HEK293T (cell line): ENCODE measurements around the gene REELD1.

Experiments
- CTCF ChIA-PET: fragments of 350-600 bp; formaldehyde crosslinking; extraction: SDS; loops from one replicate; lab custom pipeline; 2021; ENCODE audit warnings: antibody characterized with exemption, inconsistent platforms; lab: Yijun Ruan, JAX
- POLR2A ChIA-PET: fragments of 350-600 bp; formaldehyde crosslinking; extraction: SDS; loops from one replicate; lab custom pipeline; 2020; ENCODE audit warnings: antibody characterized with exemption, inconsistent platforms; lab: Yijun Ruan, JAX
- DNase-seq: peaks from one replicate; pipeline ENCODE4 v3.0.0; 2012; ENCODE audit warnings: mixed read lengths; ENCODE audit errors: extremely low spot score
- ARNT ChIP-seq: fragments of 450-650 bp; IDR thresholded peaks from 2 replicates; pipeline ENCODE4 v1.6.1; 2017; ENCODE audit warnings: mild to moderate bottlenecking
- BHLHE40 ChIP-seq: fragments of 450-650 bp; IDR thresholded peaks from 2 replicates; pipeline ENCODE4 v1.6.1; 2016; ENCODE audit warnings: mild to moderate bottlenecking, moderate library complexity, borderline replicate concordance
- CTBP1 ChIP-seq: fragments of 450-650 bp; IDR thresholded peaks from 2 replicates; pipeline ENCODE4 v1.6.1; 2016; ENCODE audit warnings: borderline replicate concordance
- ELF4 ChIP-seq: fragments of 450-650 bp; IDR thresholded peaks from 2 replicates; pipeline ENCODE4 v1.6.1; 2017; ENCODE audit warnings: antibody characterized with exemption
- FOXA1 ChIP-seq: fragments of 450-650 bp; IDR thresholded peaks from 2 replicates; pipeline ENCODE4 v1.6.1; 2016; ENCODE audit warnings: mild to moderate bottlenecking
- FOXK2 ChIP-seq: fragments of 450-650 bp; IDR thresholded peaks from 2 replicates; pipeline ENCODE4 v1.6.1; 2016; ENCODE audit warnings: mild to moderate bottlenecking
- FOXM1 ChIP-seq: fragments of 450-650 bp; IDR thresholded peaks from 2 replicates; pipeline ENCODE4 v1.6.1; 2017; ENCODE audit warnings: mild to moderate bottlenecking, borderline replicate concordance
- HDGF ChIP-seq: fragments of 450-650 bp; IDR thresholded peaks from 2 replicates; pipeline ENCODE4 v1.6.1; 2017; ENCODE audit warnings: antibody characterized with exemption, borderline replicate concordance
- L3MBTL2 ChIP-seq: fragments of 450-650 bp; conservative IDR thresholded peaks from 2 replicates; pipeline ENCODE4 v1.6.1; 2016; ENCODE audit warnings: mild to moderate bottlenecking
- LEF1 ChIP-seq: fragments of 450-650 bp; IDR thresholded peaks from 2 replicates; pipeline ENCODE4 v1.6.1; 2017; ENCODE audit warnings: mild to moderate bottlenecking, borderline replicate concordance
- NFRKB ChIP-seq: fragments of 450-650 bp; IDR thresholded peaks from 2 replicates; pipeline ENCODE4 v1.6.1; 2016; ENCODE audit warnings: mild to moderate bottlenecking, moderate library complexity
- PKNOX1 ChIP-seq: fragments of 450-650 bp; IDR thresholded peaks from 2 replicates; pipeline ENCODE4 v1.6.1; 2016
- SP1 ChIP-seq: fragments of 450-650 bp; IDR thresholded peaks from 2 replicates; pipeline ENCODE4 v1.6.1; 2017
- SUZ12 ChIP-seq: fragments of 450-650 bp; IDR thresholded peaks from 2 replicates; pipeline ENCODE4 v1.6.1; 2016; ENCODE audit warnings: mild to moderate bottlenecking
- TARDBP ChIP-seq: fragments of 450-650 bp; IDR thresholded peaks from 2 replicates; pipeline ENCODE4 v1.6.1; 2016
- ZNF384 ChIP-seq: fragments of 450-650 bp; IDR thresholded peaks from 2 replicates; pipeline ENCODE4 v1.6.1; 2016

The REELD1 gene

GRCh38 chr4:146214238-146214637 is at the start of gene REELD1:
REELD1 (plus strand) TSS chr4:146214538; CDS start chr4:146216953, 2,415 bp downstream.
- CTCF ChIA-PET: no interaction called here
- POLR2A ChIA-PET: no interaction called here
- DNase-seq: no peak
- TF ChIP-seq ELF4: no peak
- TF ChIP-seq SP1: no peak
- TF ChIP-seq FOXK2: no peak
- TF ChIP-seq NFRKB: no peak
- TF ChIP-seq CTBP1: no peak
- TF ChIP-seq PKNOX1: no peak
- no peak for TF ChIP-seq ZNF384
- no peak for TF ChIP-seq ARNT
- no peak for TF ChIP-seq FOXA1
- no peak for TF ChIP-seq L3MBTL2
- no peak for TF ChIP-seq FOXM1
- TF ChIP-seq SUZ12: no peak
- TF ChIP-seq BHLHE40: no peak
- no peak for TF ChIP-seq TARDBP
- no peak for TF ChIP-seq LEF1
- no peak for TF ChIP-seq HDGF

- TF ChIP-seq FOXK2: no peak
- TF ChIP-seq L3MBTL2: no peak
- no peak for TF ChIP-seq CTBP1
- no peak for DNase-seq
- POLR2A ChIA-PET: no interaction called here
- CTCF ChIA-PET: no interaction called here
These were observed 49.1 kb upstream of the REELD1 start for GRCh38 chr4:146165221-146165620.

- no peak for DNase-seq
- POLR2A ChIA-PET: no interaction called here
- CTCF ChIA-PET: no interaction called here
- no peak for TF ChIP-seq L3MBTL2
- no peak for TF ChIP-seq ZNF384
- no peak for TF ChIP-seq FOXK2
- TF ChIP-seq TARDBP: no peak
- TF ChIP-seq LEF1: no peak
- TF ChIP-seq BHLHE40: no peak
- no peak for TF ChIP-seq CTBP1
- no peak for TF ChIP-seq NFRKB
- no peak for TF ChIP-seq HDGF
- TF ChIP-seq FOXM1: no peak
- TF ChIP-seq SP1: no peak
- no peak for TF ChIP-seq ARNT
- TF ChIP-seq ELF4: no peak
- TF ChIP-seq SUZ12: no peak
- TF ChIP-seq PKNOX1: no peak
- TF ChIP-seq FOXA1: no peak
These were observed 48.5 kb upstream of the REELD1 start for GRCh38 chr4:146165840-146166239.

GRCh38 chr4:146170149-146170548 is 44.2 kb upstream of the REELD1 start:
- DNase-seq: no peak
- no peak for TF ChIP-seq HDGF
- no peak for TF ChIP-seq LEF1
- no peak for TF ChIP-seq PKNOX1
- no peak for TF ChIP-seq SUZ12
- TF ChIP-seq SP1: no peak
- TF ChIP-seq NFRKB: no peak
- POLR2A ChIA-PET: no interaction called here
- CTCF ChIA-PET: no interaction called here

- DNase-seq: peak; percentile 79
- ChIA-PET CTCF (no interaction called here), POLR2A (no interaction called here)
- TF ChIP-seq ARNT (no peak), ELF4 (no peak), FOXA1 (no peak), PKNOX1 (peak; percentile 22; the same call in 1 of the 2 replicates), ZNF384 (no peak), CTBP1 (no peak), NFRKB (no peak), L3MBTL2 (peak; percentile 54), FOXK2 (no peak), SP1 (no peak)
These were observed 38.5 kb upstream of the REELD1 start, which contains the start of gene LSM6 for GRCh38 chr4:146175541-146176453. LSM6 (plus strand) TSS chr4:146175718; CDS start chr4:146182922, 7,204 bp downstream.

- TF ChIP-seq LEF1: no peak
- TF ChIP-seq PKNOX1: no peak
- TF ChIP-seq BHLHE40: no peak
- no peak for TF ChIP-seq SUZ12
- no peak for TF ChIP-seq NFRKB
- TF ChIP-seq L3MBTL2: no peak
- no peak for TF ChIP-seq FOXM1
- CTCF ChIA-PET: interaction anchor here (0.7 kb wide), 1 partner anchor 553 kb away, joined by 4 read pairs; no protein-coding TSS in a partner anchor
- no peak for DNase-seq
- POLR2A ChIA-PET: no interaction called here
These were observed 37.4 kb upstream of the REELD1 start for GRCh38 chr4:146176891-146177290.
